Liver (tissue), 9 donors: ENCODE measurements around the gene CCNJ. TPM values are rescaled to one million over a fixed set of nuclear protein-coding genes. Genes with fewer than 3 reads are reported as not detected.

Source experiments
- DNase-seq: peaks from one replicate; pipeline ENCODE4 v3.0.0-alpha.2; 2017; ENCODE audit warnings: low spot score
- H3K27ac ChIP-seq, 2 donors: one replicate each; pipeline ENCODE4 v1.7.0; 2013; ENCODE audit warnings: inconsistent platforms in 2 of 2, low read length in 2 of 2, control low read depth in 1 of 2, low read depth in 1 of 2, mild to moderate bottlenecking in 1 of 2
- H3K27me3 ChIP-seq, 4 donors: one replicate each; pipeline versions ENCODE4 v1.6.1 to v1.7.0; 2013; ENCODE audit warnings: low read length in 3 of 4, inconsistent platforms in 1 of 4, mild to moderate bottlenecking in 1 of 4, moderate library complexity in 1 of 4; ENCODE audit not compliant: control insufficient read depth in 4 of 4, insufficient read depth in 4 of 4
- H3K36me3 ChIP-seq, 4 donors: one replicate each; pipeline versions ENCODE4 v1.6.1 to v1.7.0; 2013; ENCODE audit warnings: low read length in 3 of 4, mild to moderate bottlenecking in 3 of 4, low read depth in 1 of 4, moderate library complexity in 1 of 4; ENCODE audit not compliant: control insufficient read depth in 4 of 4, insufficient read depth in 3 of 4
- H3K4me1 ChIP-seq, 4 donors: one replicate each; pipeline versions ENCODE4 v1.6.1 to v1.7.0; 2013; ENCODE audit warnings: low read length in 3 of 4, mild to moderate bottlenecking in 3 of 4, moderate library complexity in 1 of 4; ENCODE audit not compliant: control insufficient read depth in 4 of 4, insufficient read depth in 4 of 4
- H3K4me3 ChIP-seq, 3 donors: one replicate each; pipeline versions ENCODE4 v1.6.1 to v1.7.0; 2013; ENCODE audit warnings: low read length in 3 of 3, control low read depth in 1 of 3, low read depth in 1 of 3, mild to moderate bottlenecking in 1 of 3
- H3K9ac ChIP-seq, 2 donors: one replicate each; pipeline ENCODE4 v1.7.0; 2013; ENCODE audit warnings: low read length in 2 of 2, mild to moderate bottlenecking in 2 of 2, moderate library complexity in 2 of 2, control low read depth in 1 of 2, low read depth in 1 of 2
- H3K9me3 ChIP-seq, 4 donors: one replicate each; pipeline versions ENCODE4 v1.6.1 to v1.7.0; 2013; ENCODE audit warnings: low read length in 3 of 4; ENCODE audit not compliant: control insufficient read depth in 4 of 4
- ATF3 ChIP-seq: IDR thresholded peaks from 2 replicates; pipeline ENCODE4 v1.6.1; 2016; ENCODE audit warnings: antibody characterized with exemption
- CTCF ChIP-seq: fragments of 150-350 bp; IDR thresholded peaks from 2 replicates; pipeline ENCODE4 v1.5.1; 2017; ENCODE audit warnings: improper control_type of control experiment, low read depth, low read length; ENCODE audit not compliant: missing input control
- EGR1 ChIP-seq, 2 donors: IDR thresholded peaks; 2 replicates each; pipeline ENCODE4 v1.6.1; 2016 to 2018; ENCODE audit warnings: antibody characterized with exemption in 2 of 2, low read depth in 2 of 2
- FOXA1 ChIP-seq: IDR thresholded peaks from 2 replicates; pipeline ENCODE4 v1.6.1; 2016; ENCODE audit warnings: antibody characterized with exemption
- FOXA2 ChIP-seq: IDR thresholded peaks from 2 replicates; pipeline ENCODE4 v1.6.1; 2016; ENCODE audit warnings: antibody characterized with exemption
- GABPA ChIP-seq, 2 donors: IDR thresholded peaks in 1 of 2; conservative IDR thresholded peaks in 1 of 2; 2 replicates each; pipeline ENCODE4 v1.6.1; 2016; ENCODE audit warnings: antibody characterized with exemption in 2 of 2, mild to moderate bottlenecking in 1 of 2, moderate library complexity in 1 of 2
- HNF4A ChIP-seq, 2 donors: conservative IDR thresholded peaks; 2 replicates each; pipeline ENCODE4 v1.6.1; 2016; ENCODE audit warnings: antibody characterized with exemption in 2 of 2, mild to moderate bottlenecking in 2 of 2
- HNF4G ChIP-seq: IDR thresholded peaks from 2 replicates; pipeline ENCODE4 v1.6.1; 2016; ENCODE audit warnings: antibody characterized with exemption
- JUND ChIP-seq, 2 donors: IDR thresholded peaks; 2 replicates each; pipeline ENCODE4 v1.6.1; 2016; ENCODE audit warnings: antibody characterized with exemption in 2 of 2
- MAX ChIP-seq: IDR thresholded peaks from 2 replicates; pipeline ENCODE4 v1.6.1; 2016; ENCODE audit warnings: antibody characterized with exemption
- NR2F2 ChIP-seq: IDR thresholded peaks from 2 replicates; pipeline ENCODE4 v1.6.1; 2016; ENCODE audit warnings: antibody characterized with exemption
- RAD21 ChIP-seq, 2 donors: IDR thresholded peaks; 2 replicates each; pipeline ENCODE4 v1.6.1; 2016; ENCODE audit warnings: antibody characterized with exemption in 2 of 2, mild to moderate bottlenecking in 2 of 2
- REST ChIP-seq: IDR thresholded peaks from 2 replicates; pipeline ENCODE4 v1.6.1; 2016; ENCODE audit warnings: antibody characterized with exemption, mild to moderate bottlenecking
- RXRA ChIP-seq, 2 donors: IDR thresholded peaks; 2 replicates each; pipeline ENCODE4 v1.6.1; 2017 to 2018; ENCODE audit warnings: antibody characterized with exemption in 2 of 2, mild to moderate bottlenecking in 1 of 2
- SP1 ChIP-seq: IDR thresholded peaks from 2 replicates; pipeline ENCODE4 v1.6.1; 2018; ENCODE audit warnings: antibody characterized with exemption, mild to moderate bottlenecking
- TAF1 ChIP-seq: conservative IDR thresholded peaks from 2 replicates; pipeline ENCODE4 v1.6.1; 2016; ENCODE audit warnings: antibody characterized with exemption, mild to moderate bottlenecking
- YY1 ChIP-seq: IDR thresholded peaks from 2 replicates; pipeline ENCODE4 v1.6.1; 2016; ENCODE audit warnings: antibody characterized with exemption, mild to moderate bottlenecking
- ZBTB33 ChIP-seq: IDR thresholded peaks from 2 replicates; pipeline ENCODE4 v1.6.1; 2016; ENCODE audit warnings: antibody characterized with exemption
- WGBS: extraction: QIAGEN DNeasy Blood & Tissue Kit; methylation state at CpG from one replicate; pipeline ENCODE4 v1.1.7; 2013; 5-methylcytosine and 5-hydroxymethylcytosine counted together
- polyA plus RNA-seq, 2 donors: library from polyadenylated mRNA; stranded (reverse) in 1 of 2; unstranded in 1 of 2; fragments of 200-250 nt in 1 of 2; fragments of >200 nt in 1 of 2; fragmentation: Nextera tagmentation in 1 of 2; extraction: Ambion mirVana in 1 of 2; gene quantifications; one replicate each; pipeline versions ENCODE4 v1.2.1 to v1.2.3, GENCODE V29; 2013 to 2015
- total RNA-seq, 2 donors: library from RNA; depleted of rRNA; stranded (reverse); fragments of >200 nt; gene quantifications; one replicate each; pipeline ENCODE4 v1.2.3, GENCODE V29; 2014
- donor health status: healthy.
- donor health status: healthy.
- donor health status: healthy.
- donor health status: healthy.
- donor health status: healthy.

CCNJ gene
- total and polyA plus RNA-seq, 4 donors = 0.78 to 6.5 (median 3.2) TPM

- H3K9me3 ChIP-seq = no peaks in the 10 kb centered on the region
- DNase-seq = no peak
- no peaks in the 10 kb centered on the region for H3K36me3 ChIP-seq
- no peaks in the 10 kb centered on the region for H3K27me3 ChIP-seq
- TF ChIP-seq YY1 (no peak), RAD21 (IDR thresholded peaks at IDR 0.05) (no peak), FOXA1 (no peak), FOXA2 (no peak), JUND (IDR thresholded peaks at IDR 0.05) (no peak), HNF4A (conservative IDR thresholded peaks at IDR 0.05) (no peak), ATF3 (no peak), MAX (no peak), SP1 (no peak), CTCF (no peak)
- 88% methylated on average over 2 of the region's 2 CpGs for WGBS
- no peak overlapping the region for H3K4me3 ChIP-seq
- H3K9ac ChIP-seq = no peak overlapping the region
- no peak overlapping the region for H3K27ac ChIP-seq
- H3K4me1 ChIP-seq = no peaks in the 10 kb centered on the region
Measured at GRCh38 chr10:96013956-96014355, 29.4 kb upstream of the CCNJ start.

- Histone ChIP-seq H3K4me3 (no peak overlapping the region), H3K27ac (no peak overlapping the region), H3K9me3 (no peaks in the 10 kb centered on the region), H3K36me3 (no peaks in the 10 kb centered on the region), H3K27me3 (no peaks in the 10 kb centered on the region), H3K9ac (no peak overlapping the region), H3K4me1 (no peaks in the 10 kb centered on the region)
- TF ChIP-seq HNF4A (conservative IDR thresholded peaks at IDR 0.05) (no peak), FOXA2 (no peak), MAX (no peak), GABPA (IDR thresholded peaks at IDR 0.05 in 1 of 2, conservative IDR thresholded peaks at IDR 0.05 in 1 of 2) (no peak), FOXA1 (no peak), ZBTB33 (no peak), TAF1 (no peak), NR2F2 (no peak), EGR1 (IDR thresholded peaks at IDR 0.05; ENCODE audit: low read depth in 2 of 2) (no peak), REST (no peak), CTCF (no peak), SP1 (no peak), ATF3 (no peak), JUND (IDR thresholded peaks at IDR 0.05) (no peak), RXRA (IDR thresholded peaks at IDR 0.05) (no peak), HNF4G (no peak), YY1 (no peak)
- 96% methylated on average over 2 of the region's 2 CpGs for WGBS
- no peak for DNase-seq
Measured at GRCh38 chr10:96014473-96015102, 28.8 kb upstream of the CCNJ start.
